ENCODE data around the gene SFT2D1. TPM values are rescaled to one million over a fixed set of nuclear protein-coding genes. Genes with fewer than 3 reads are reported as not detected.

Gene SFT2D1
- total and polyA plus RNA-seq, 9 of the 15 experiments (the other 6 are each of a cell fraction or from before 2014, with no cell fraction given), result 54.4 to 140 (median 74.6) TPM

- no peaks in the 10 kb centered on the region for H3K9me3 ChIP-seq (replicated peaks; ENCODE audit: control insufficient read depth, insufficient read depth, low read depth, low read length)
- BruUV-seq (replicated peaks), result no TSS peak
- peaks cover 22% of the 10 kb centered on the region; the same call in 1 of the 2 replicates for H4K20me1 ChIP-seq (replicated peaks; ENCODE audit: control insufficient read depth, insufficient read depth, low read length)
- FAIRE-seq (no peak), DNase-seq (ENCODE audit: extremely low read depth in 1 of 4, low spot score in 3 of 4) (peak in 1 of 4 experiments; percentile 15), ATAC-seq (no peak)
- in situ Hi-C loops (cut with MboI) (no loop called here), intact Hi-C loops (cut with micrococcal nuclease) (no loop called here)
- peak overlapping the region; percentile 98 for H3K4me2 ChIP-seq (ENCODE audit: insufficient read depth, low read length)
- peaks cover 10 to 18% of the 10 kb centered on the region in 2 experiments; a peak in 4 of 5 replicates for H3K4me1 ChIP-seq (replicated peaks in 1 of 2; ENCODE audit: control insufficient read depth in 2 of 2, insufficient read depth in 2 of 2, low read length in 2 of 2)
- WGBS (ENCODE audit: insufficient coverage, low coverage, missing lambda C conversion rate), result 14% methylated on average over 7 of the region's 7 CpGs
- ChIA-PET POLR2A (interaction anchor here (1.8 kb wide), 1 partner anchor 10 kb away, joined by 9 read pairs; no protein-coding TSS in a partner anchor), CTCF (ENCODE audit: low intra/inter-chr PET ratio) (no interaction called here)
- no peaks in the 10 kb centered on the region for H3K27me3 ChIP-seq (ENCODE audit: control insufficient read depth in 2 of 2, insufficient read depth in 2 of 2, low read length in 2 of 2)
- no peak overlapping the region for H2AFZ ChIP-seq (ENCODE audit: low read depth, low read length)
- peaks cover 70% of the 10 kb centered on the region for H3K79me2 ChIP-seq (ENCODE audit: control insufficient read depth, insufficient read depth, low read length)
- H3K9me1 ChIP-seq (ENCODE audit: control insufficient read depth, insufficient read depth, low read length), result peaks cover 17% of the 10 kb centered on the region
- H3K4me3 ChIP-seq, result peak overlapping the region; percentile 98
- peak overlapping the region in 1 of 2 experiments; percentile 98; a peak in 2 of 4 replicates for H3K9ac ChIP-seq (ENCODE audit: insufficient read depth in 1 of 2, low read depth in 2 of 2, low read length in 2 of 2)
- H3K36me3 ChIP-seq (ENCODE audit: control insufficient read depth, insufficient read depth, low read length), result peaks cover 42% of the 10 kb centered on the region
- TF ChIP-seq ZNF316 (IDR thresholded peaks at IDR 0.05) (peak; percentile 72), SPI1 (IDR thresholded peaks at IDR 0.05; ENCODE audit: borderline replicate concordance, low read depth, low read length) (no peak), ZNF431 (CRISPR knock-in tag; IDR thresholded peaks at IDR 0.05) (0 out of 2 replicates have a peak, but pooled peaks have one; percentile 6), ZNF512 (tag; IDR thresholded peaks at IDR 0.05) (0 out of 2 replicates have a peak, but pooled peaks have one; percentile 42)
- H3K27ac ChIP-seq (ENCODE audit: extremely low read depth, low read depth, low read length), result peak overlapping the region; percentile 96; the same call in 2 of the 3 replicates
Measured at GRCh38 chr6:166341464-166341863, 881 bp downstream of the SFT2D1 start.
